Mucosa of gallbladder (tissue), 1 donor: ENCODE measurements around the gene REG3A. TPM values are rescaled to one million over a fixed set of nuclear protein-coding genes. Genes with fewer than 3 reads are reported as not detected.

ENCODE experiments used
- DNase-seq: peaks from one replicate; pipeline ENCODE4 v3.0.0-alpha.2; 2020; ENCODE audit warnings: low spot score
- total RNA-seq: library from RNA; stranded (reverse); gene quantifications from one replicate; pipeline ENCODE4 v1.2.1, GENCODE V29; 2021
- donor health status: DM: no; HTN: no; CAD: no.

Gene REG3A
- total RNA-seq, result 2.9 TPM

GRCh38 chr2:79159653-79160052 lies at the start of gene REG3A:
TSS of gene REG3A (minus strand) at chr2:79159753. CDS start at chr2:79159405, 348 bp downstream.
- DNase-seq, result no peak

DNA sequence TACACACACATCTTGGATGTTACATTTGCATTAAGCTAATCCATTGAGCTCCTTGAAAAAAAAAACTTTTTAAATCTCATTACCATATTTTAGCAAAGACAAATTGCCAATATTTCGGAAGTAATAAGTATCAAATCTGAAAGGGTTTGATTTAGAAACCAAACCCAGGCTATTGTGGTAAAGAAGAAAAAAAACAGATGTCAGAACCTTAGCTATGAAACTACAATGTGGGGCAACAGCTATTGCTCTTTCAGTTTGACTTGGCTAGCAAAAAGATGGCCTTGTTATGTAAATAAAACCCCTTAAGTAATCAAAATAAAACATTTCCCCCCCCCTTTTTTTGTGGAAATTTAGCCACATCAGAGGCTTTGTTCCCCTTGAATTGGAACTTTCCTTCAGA lies 41.2 kb upstream of the REG3A start:
- no peak for DNase-seq

- no peak for DNase-seq
Measured at GRCh38 chr2:79191816-79192215, 32.3 kb upstream of the REG3A start.

- DNase-seq, result no peak
Measured at GRCh38 chr2:79191081-79191480, 31.5 kb upstream of the REG3A start.

DNA sequence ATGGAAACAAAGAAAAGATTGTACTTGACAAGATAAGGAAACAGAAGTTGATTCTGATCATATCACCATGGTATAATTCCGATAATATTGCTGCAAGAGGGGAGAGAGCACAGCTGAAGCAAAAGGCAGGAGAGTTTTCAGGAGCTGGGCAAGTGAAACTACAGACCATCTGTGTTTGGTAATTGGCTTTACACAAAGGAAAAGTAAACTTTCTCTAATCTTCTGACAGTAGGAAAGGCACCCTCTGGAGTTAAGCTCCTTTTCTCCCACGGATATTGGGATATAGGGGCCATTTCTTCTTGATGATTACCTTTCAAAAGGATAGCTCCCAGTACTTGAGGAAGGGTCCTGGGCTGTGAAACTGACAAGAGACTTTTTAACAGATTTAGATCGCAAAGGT lies 29.9 kb upstream of the REG3A start:
- no peak for DNase-seq

DNA sequence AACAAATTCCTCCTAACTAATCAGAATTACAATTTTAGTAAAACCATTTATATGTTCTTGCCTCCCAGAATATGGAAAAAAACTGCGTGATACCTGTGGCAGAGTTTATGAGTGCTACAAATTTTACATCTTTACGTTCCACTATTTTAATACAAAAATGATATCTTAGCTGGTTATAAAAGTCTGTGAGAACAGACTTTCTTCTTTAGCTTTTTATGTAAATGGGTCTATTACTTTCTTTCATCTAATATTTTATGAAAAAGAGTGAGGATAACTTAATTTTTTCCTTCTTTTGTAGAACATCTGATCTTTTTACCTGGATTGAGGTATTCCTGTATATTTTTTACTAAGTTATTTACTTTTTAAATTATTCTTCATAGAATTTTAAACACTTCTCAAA lies 22.1 kb upstream of the REG3A start:
- no peak for DNase-seq

DNA sequence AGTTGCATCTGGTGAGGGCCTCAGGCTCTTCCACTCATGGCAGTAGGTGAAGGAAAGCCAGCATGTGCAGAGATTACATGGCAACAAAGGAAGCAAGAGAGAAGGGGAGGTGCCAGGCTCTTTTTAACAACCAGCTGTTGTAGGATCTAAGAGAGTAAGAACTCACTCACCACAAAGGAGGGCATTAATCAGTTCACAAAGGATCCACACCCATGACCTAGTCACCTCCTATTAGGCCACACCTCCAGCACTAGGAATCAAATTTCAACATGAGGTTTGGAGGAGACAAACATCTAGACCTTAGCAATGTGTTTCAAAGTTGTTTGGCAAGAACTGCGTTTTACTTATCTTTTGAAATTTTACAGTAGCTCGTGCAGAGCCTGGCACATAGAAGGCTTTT lies 20.5 kb upstream of the REG3A start:
- no peak for DNase-seq

DNA sequence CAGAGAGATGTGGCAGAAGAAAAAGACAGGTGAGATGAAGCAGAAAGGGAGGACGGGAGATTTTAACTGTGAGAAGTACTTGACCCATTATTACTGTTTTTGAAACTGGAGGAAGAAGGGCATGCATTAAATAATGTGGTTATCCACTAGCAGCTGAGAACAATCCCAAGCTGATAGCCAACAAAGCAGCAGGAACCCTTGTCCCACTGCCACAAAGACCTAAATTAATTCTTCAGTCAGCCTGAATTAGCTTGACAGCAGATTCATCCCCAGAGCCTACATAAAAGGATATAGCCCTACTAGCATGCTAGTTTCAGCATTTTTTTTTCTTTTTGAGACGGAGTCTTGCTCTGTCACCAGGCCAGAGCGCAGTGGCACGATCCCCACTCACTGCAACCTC lies 19.5 kb upstream of the REG3A start:
- DNase-seq, result no peak

DNA sequence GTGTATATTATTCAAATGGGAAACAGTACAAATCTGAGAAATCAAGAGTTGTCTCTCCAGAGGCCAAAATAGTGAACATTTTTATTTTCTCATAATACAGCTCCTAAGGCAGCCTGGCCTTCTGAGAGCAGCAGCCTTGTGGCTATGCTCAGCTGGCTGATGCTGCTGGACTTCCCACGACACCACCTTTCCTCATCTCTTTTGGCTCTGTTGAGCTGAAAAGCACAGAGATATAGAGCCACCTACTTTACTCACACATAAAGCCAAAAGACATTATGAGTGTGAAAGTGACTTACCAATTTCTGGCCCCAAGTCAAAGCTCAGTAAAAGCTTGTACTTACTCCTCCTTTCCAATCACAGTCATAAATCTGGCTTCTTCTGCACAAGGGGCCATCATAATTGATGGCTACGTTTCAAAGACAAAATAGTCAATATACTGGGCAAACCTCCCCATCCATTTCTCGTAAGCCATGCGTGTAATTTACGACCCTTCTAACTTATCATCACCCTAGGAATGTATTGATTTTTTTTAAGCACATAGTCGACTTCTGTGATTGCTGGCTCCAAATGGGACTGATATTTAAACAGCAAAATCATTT lies 18.6 kb upstream of the REG3A start:
- DNase-seq, result no peak

- no peak for DNase-seq
Measured at GRCh38 chr2:79171348-79171958, 11.9 kb upstream of the REG3A start.

- DNase-seq, result no peak
Measured at GRCh38 chr2:79162801-79163200, 3.2 kb upstream of the REG3A start.

GRCh38 chr2:79162132-79162531 lies 2.6 kb upstream of the REG3A start:
- DNase-seq, result no peak

- DNase-seq, result no peak
Measured at GRCh38 chr2:79159030-79159429, 523 bp downstream of the REG3A start.

DNA sequence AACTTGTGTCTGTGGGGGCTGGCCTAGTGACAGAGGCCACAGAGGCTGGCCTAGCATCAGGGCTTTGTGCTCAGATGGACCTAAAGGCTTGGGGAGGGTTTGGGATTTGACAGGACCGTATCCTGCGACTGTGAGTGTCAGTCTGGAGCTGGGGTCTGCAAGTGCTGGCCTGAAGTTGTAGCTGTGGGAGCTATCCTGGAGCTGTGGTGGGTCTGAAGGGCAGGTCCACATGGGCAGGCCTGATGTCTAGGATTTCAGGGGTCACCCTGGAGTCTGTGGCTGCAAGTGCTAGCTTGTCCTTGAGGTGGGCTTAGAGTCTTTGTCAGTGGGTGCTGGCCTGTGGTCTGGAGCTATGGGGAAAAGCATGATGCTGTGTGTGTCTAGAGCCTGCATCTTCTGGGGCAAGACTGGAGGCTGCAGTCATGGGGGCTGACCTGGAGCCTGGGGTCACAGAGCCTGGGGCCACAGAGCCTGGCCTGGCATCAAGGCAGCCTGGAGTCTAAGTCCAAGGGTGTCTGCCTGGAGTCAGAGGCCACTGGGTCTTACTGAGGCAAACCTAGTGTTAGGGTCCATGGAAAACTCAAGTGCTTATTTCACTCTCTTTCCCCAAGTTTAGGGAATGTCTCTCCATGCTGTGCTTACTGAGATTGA lies 3.6 kb downstream of the REG3A start:
- no peak for DNase-seq

DNA sequence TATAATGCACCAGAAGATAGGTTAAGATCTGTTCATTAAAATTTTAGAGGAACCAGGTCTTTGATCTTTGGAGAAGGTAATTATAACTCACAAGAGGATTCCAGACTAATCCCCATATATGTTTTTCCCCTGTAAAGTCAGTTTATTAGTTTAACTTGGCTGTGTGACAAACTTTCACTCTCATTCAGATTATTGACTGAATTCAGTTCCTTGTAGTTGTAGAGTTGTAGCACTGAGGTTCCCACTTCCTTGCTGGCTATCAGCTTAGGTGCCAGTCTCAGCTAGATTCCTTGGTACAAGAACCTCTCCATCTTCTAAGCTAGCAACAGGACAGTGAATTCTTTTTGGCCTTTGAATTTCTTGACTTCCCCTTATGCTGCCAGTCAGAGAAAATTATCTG lies 20.1 kb downstream of the REG3A start:
- peak; percentile 19 for DNase-seq

DNA sequence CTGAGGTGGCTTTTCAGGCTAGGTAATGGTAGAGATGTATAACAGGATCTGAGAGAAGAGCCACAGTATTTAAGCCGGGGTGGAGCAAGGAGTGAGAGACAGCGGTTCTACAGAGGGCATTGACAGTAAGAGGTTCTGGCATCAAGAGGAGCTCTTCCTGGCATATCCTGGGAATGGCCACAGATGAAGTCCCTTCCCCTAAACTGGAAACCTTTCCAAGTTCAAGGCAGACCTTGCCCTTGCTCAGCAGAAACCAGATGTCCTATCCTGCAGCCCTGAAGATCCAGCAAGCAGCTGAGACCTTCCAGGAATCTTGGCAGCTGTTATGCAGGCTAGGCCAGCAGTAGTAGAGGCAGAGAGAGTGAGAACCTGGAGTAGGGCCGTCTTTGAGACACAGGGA lies 21.2 kb downstream of the REG3A start:
- no peak for DNase-seq

DNA sequence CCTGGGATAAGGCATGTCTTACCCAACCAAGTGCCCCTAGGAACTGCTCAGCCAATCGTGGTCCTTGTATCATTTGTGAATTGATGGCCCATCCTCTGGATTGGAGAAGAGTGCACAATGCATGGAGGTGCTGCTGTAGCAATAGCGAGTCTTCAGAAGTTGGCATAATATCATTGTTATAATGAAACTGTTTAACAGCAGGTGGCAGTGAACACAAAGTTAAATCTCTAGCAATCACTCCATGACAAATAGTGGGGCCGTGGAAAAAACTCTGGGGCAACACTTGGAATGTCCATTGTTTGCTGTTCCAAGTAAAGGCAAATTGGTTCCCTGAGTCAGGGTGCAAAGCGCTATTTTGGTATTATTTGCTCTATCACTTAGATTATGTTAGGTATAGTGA lies 27.9 kb downstream of the REG3A start:
- no peak for DNase-seq

DNA sequence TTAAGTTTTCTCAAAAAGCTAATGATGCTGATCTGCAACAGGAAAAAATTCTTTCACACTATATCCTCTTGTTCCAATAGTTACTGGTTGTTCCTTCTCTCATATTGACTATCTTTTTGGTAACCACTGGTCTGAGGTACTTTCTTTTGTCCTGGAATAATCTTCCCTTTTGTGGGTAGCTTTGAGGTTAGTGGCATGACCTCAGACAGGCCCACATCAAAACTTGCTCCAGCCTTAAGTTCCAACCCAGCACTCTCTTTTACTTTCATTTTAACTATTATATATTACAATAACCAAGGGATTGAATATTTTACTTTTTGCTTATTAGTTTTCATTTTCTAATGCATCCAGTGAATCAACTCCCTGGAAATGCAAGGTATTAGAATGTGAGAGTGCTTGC lies 29.7 kb downstream of the REG3A start:
- no peak for DNase-seq

DNA sequence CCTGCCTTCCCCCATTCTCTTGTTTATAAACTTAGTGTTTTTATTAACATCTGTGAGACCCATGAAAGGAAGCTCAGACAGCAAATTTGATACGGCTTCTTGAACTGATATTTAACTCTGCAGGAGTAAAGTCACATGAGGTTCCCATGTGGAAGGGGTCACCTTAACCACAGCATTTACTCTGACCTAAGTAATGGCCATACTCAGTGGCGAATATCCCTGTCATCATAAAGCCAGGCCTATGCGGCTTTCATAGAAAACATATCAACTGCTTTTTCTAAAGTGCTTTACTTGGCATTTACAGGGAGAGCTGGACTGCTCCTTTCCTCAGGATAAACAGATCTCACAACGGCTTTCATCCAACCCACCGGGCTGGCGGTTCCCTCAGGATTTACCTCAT lies 30.3 kb downstream of the REG3A start:
- DNase-seq, result no peak

DNA sequence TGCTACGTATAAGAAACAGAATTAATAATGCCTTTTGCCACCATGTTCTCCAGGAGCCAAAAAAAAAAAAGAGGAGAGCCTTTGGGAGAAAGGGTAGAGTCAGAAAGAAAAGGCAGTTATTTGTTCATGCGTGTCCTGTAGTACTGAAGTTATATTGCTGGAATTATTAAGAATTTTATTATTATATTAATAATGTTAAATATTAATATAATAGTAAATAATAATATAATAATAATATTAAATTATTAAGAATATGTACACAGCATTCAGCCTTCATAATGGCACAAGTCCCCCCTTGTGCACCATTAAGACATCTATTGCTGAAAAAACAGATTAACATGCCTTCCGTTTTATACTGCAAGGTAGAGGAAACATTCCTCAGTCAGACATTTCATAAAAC lies 31.1 kb downstream of the REG3A start:
- no peak for DNase-seq

- DNase-seq, result no peak
Measured at GRCh38 chr2:79125721-79125985, 33.9 kb downstream of the REG3A start.

- DNase-seq, result no peak
Measured at GRCh38 chr2:79124907-79125720, 34.4 kb downstream of the REG3A start.

DNA sequence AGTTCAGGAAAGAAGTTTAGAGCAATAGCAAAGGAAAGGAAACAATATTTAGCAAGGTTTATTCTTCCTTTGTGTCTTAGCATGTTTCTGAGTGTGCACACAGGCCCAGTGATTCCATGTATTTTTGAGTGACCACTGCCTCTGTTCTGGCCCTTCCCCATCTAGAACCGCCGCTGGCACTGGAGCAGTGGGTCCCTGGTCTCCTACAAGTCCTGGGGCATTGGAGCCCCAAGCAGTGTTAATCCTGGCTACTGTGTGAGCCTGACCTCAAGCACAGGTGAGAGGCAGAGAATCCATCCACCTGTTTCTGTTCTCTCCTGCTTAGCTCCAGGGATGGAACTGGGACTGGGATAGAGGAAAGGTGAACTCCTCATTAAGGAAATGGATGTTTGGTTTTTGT lies 36.9 kb downstream of the REG3A start:
- DNase-seq, result no peak
